Fibroblast of skin of left biceps (primary cell): ENCODE data around the gene TBXA2R.

Source experiments
- DNase-seq, 2 experiments: peaks; one replicate each; pipeline ENCODE4 v3.0.0-alpha.2; 2013; ENCODE audit warnings: low read depth in 2 of 2

The TBXA2R gene

GRCh38 chr19:3619631-3620012, 12.9 kb upstream of the TBXA2R start:
- no peak for DNase-seq

- DNase-seq: no peak
These were observed 12.3 kb upstream of the TBXA2R start for GRCh38 chr19:3618811-3619630.

GRCh38 chr19:3618144-3618810, 11.6 kb upstream of the TBXA2R start:
- DNase-seq: no peak

GRCh38 chr19:3617463-3617862, 10.8 kb upstream of the TBXA2R start:
- DNase-seq: no peak

GRCh38 chr19:3615524-3616135, 9.0 kb upstream of the TBXA2R start:
- no peak for DNase-seq

GRCh38 chr19:3614858-3615505, 8.3 kb upstream of the TBXA2R start:
- no peak for DNase-seq

GRCh38 chr19:3613818-3614661, 7.4 kb upstream of the TBXA2R start:
- no peak for DNase-seq

- DNase-seq: no peak
These were observed 6.4 kb upstream of the TBXA2R start for GRCh38 chr19:3612901-3613741.

GRCh38 chr19:3612330-3612729, 5.7 kb upstream of the TBXA2R start:
- no peak for DNase-seq

GRCh38 chr19:3611841-3612240, 5.2 kb upstream of the TBXA2R start:
- DNase-seq: no peak

GRCh38 chr19:3610745-3611717, 4.4 kb upstream of the TBXA2R start:
- no peak for DNase-seq

GRCh38 chr19:3609779-3610719, 3.4 kb upstream of the TBXA2R start:
- no peak for DNase-seq

- no peak for DNase-seq
These were observed 2.2 kb upstream of the TBXA2R start for GRCh38 chr19:3608750-3609322.

- DNase-seq: no peak
These were observed 1.5 kb upstream of the TBXA2R start for GRCh38 chr19:3608079-3608641.

- DNase-seq: no peak
These were observed 816 bp upstream of the TBXA2R start for GRCh38 chr19:3607303-3608078.

GRCh38 chr19:3606174-3606689, 443 bp downstream of the TBXA2R start:
- no peak for DNase-seq
